ENCODE results near the gene ZNF839.
"Not testable (repeated sequence)": the region's sequence is repeated elsewhere in the genome, so short reads cannot be mapped to it uniquely, and the experiment has no call there.

ZNF839 gene

GRCh38 chr14:102314242-102315011 lies 5.1 kb upstream of the ZNF839 start:
- DNase-seq = peak; percentile 78

GRCh38 chr14:102315121-102315520 lies 4.4 kb upstream of the ZNF839 start:
- no peak for DNase-seq

- DNase-seq = peak; percentile 51
These were observed 3.2 kb upstream of the ZNF839 start for GRCh38 chr14:102316338-102316742.

- DNase-seq = peak; percentile 88
These were observed 2.6 kb upstream of the ZNF839 start for GRCh38 chr14:102316743-102317563.

GRCh38 chr14:102317564-102318248 lies 1.8 kb upstream of the ZNF839 start:
- DNase-seq = peak; percentile 40

GRCh38 chr14:102318781-102319276 lies 717 bp upstream of the ZNF839 start:
- no peak for DNase-seq

- DNase-seq = peak; percentile 29
These were observed 601 bp downstream of the ZNF839 start for GRCh38 chr14:102320033-102320660.

- DNase-seq = no peak
These were observed 1.3 kb downstream of the ZNF839 start for GRCh38 chr14:102320671-102321455.

- DNase-seq = no peak
These were observed 2.2 kb downstream of the ZNF839 start for GRCh38 chr14:102321456-102322422.

GRCh38 chr14:102323102-102323501 lies 3.6 kb downstream of the ZNF839 start:
- DNase-seq = peak; percentile 40

- no peak for DNase-seq
These were observed 6.3 kb downstream of the ZNF839 start for GRCh38 chr14:102325791-102326345.

- DNase-seq = no peak
These were observed 7.0 kb downstream of the ZNF839 start for GRCh38 chr14:102326583-102326982.

GRCh38 chr14:102329381-102329780 lies 9.8 kb downstream of the ZNF839 start:
- DNase-seq = not testable (repeated sequence)

- no peak for DNase-seq
These were observed 11.3 kb downstream of the ZNF839 start for GRCh38 chr14:102330806-102331205.

- no peak for DNase-seq
These were observed 13.8 kb downstream of the ZNF839 start for GRCh38 chr14:102333390-102333789.

GRCh38 chr14:102333795-102334705 lies 14.5 kb downstream of the ZNF839 start:
- no peak for DNase-seq

GRCh38 chr14:102335163-102335562 lies 15.6 kb downstream of the ZNF839 start:
- no peak for DNase-seq

- DNase-seq = no peak
These were observed 19.2 kb downstream of the ZNF839 start for GRCh38 chr14:102338724-102339123.

GRCh38 chr14:102341566-102341965 lies 22.0 kb downstream of the ZNF839 start:
- no peak for DNase-seq

All from NCI-H345 (cell line).